Natural killer cell (primary cell): Measurements from ENCODE around the gene PGGHG. TPM values are rescaled to one million over a fixed set of nuclear protein-coding genes. Genes with fewer than 3 reads are reported as not detected.

Experiments used
- ATAC-seq, 3 donors: fragments of 150-1000 bp in 2 of 3; fragments of 200-7000 bp in 1 of 3; cut with Tn5 transposase; 1 replicate in 1 of 3; 2 replicates in 2 of 3; pipeline ENCODE4 v1.10.0; 2021; ENCODE audit warnings: mild to moderate bottlenecking in 2 of 3, moderate library complexity in 2 of 3
- DNase-seq, 2 donors: peaks; one replicate each; pipeline versions ENCODE4 v3.0.0 to v3.0.0-alpha.2; 2013 to 2021; ENCODE audit warnings: mixed read lengths in 1 of 2
- H3K27ac ChIP-seq: one replicate; pipeline ENCODE4 v1.5.1; 2013; ENCODE audit warnings: mild to moderate bottlenecking, low read length
- H3K27me3 ChIP-seq: one replicate; pipeline ENCODE4 v1.6.1; 2013; ENCODE audit warnings: low read length; ENCODE audit not compliant: control insufficient read depth, insufficient read depth
- H3K36me3 ChIP-seq: one replicate; pipeline ENCODE4 v1.6.1; 2013; ENCODE audit warnings: low read length; ENCODE audit not compliant: control insufficient read depth, insufficient read depth
- H3K4me1 ChIP-seq: one replicate; pipeline ENCODE4 v1.6.1; 2013; ENCODE audit warnings: low read length; ENCODE audit not compliant: control insufficient read depth, insufficient read depth
- H3K4me3 ChIP-seq: one replicate; pipeline ENCODE4 v1.5.1; 2013; ENCODE audit warnings: low read length
- H3K9me3 ChIP-seq: one replicate; pipeline ENCODE4 v1.6.1; 2013; ENCODE audit warnings: low read length; ENCODE audit not compliant: control insufficient read depth, insufficient read depth
- H3K27ac Mint-ChIP-seq, 2 donors: one replicate each; pipeline ENCODE4 v1.8.0; 2022; ENCODE audit warnings: mild to moderate bottlenecking in 2 of 2, mixed read lengths in 2 of 2, moderate library complexity in 1 of 2
- H3K27me3 Mint-ChIP-seq, 2 donors: one replicate each; pipeline ENCODE4 v1.8.0; 2022; ENCODE audit warnings: low read depth in 2 of 2, mixed read lengths in 2 of 2
- H3K36me3 Mint-ChIP-seq: one replicate; pipeline ENCODE4 v1.8.0; 2022; ENCODE audit warnings: mixed read lengths
- H3K4me1 Mint-ChIP-seq, 2 donors: one replicate each; pipeline ENCODE4 v1.8.0; 2022; ENCODE audit warnings: mixed read lengths in 2 of 2
- H3K4me3 Mint-ChIP-seq: one replicate; pipeline ENCODE4 v1.8.0; 2022; ENCODE audit warnings: mild to moderate bottlenecking, moderate library complexity, mixed read lengths
- H3K9me3 Mint-ChIP-seq, 2 donors: one replicate each; pipeline ENCODE4 v1.8.0; 2022; ENCODE audit warnings: mixed read lengths in 2 of 2
- CTCF ChIP-seq: fragments of 200-600 bp; IDR thresholded peaks from one replicate; pipeline ENCODE4 v1.8.0; 2022; ENCODE audit warnings: antibody characterized with exemption
- WGBS: methylation state at CpG from one replicate; pipeline ENCODE4 v1.1.7; 2013; ENCODE audit warnings: missing lambda C conversion rate; ENCODE audit not compliant: insufficient coverage; 5-methylcytosine and 5-hydroxymethylcytosine counted together
- intact Hi-C: fragments of 100-400 bp; cut with micrococcal nuclease; formaldehyde crosslinking; loops from one replicate; pipeline ENCODE4 v1.14.2; 2022
- total RNA-seq, 4 donors: library from RNA; stranded (reverse); fragments of 120-200 nt in 1 of 4; gene quantifications; one replicate each; pipeline versions ENCODE4 v1.2.3 to v1.2.4, GENCODE V29; 2013 to 2022

PGGHG gene
- total RNA-seq, 3 donors from 2014 or later (not counting 1 experiment from before 2014, with no cell fraction given): 130 to 237 (median 153) TPM

- Mint-ChIP-seq H3K4me1 (peaks cover 15 to 20% of the 10 kb centered on the region in 2 donors), H3K27me3 (no peaks in the 10 kb centered on the region), H3K4me3 (no peak overlapping the region), H3K27ac (no peak overlapping the region), H3K9me3 (no peaks in the 10 kb centered on the region), H3K36me3 (peaks cover 32% of the 10 kb centered on the region)
- no peak for ATAC-seq
- Histone ChIP-seq H3K4me1 (no peaks in the 10 kb centered on the region), H3K4me3 (no peak overlapping the region), H3K9me3 (no peaks in the 10 kb centered on the region), H3K36me3 (peaks cover 72% of the 10 kb centered on the region), H3K27ac (no peak overlapping the region), H3K27me3 (no peaks in the 10 kb centered on the region)
- no peak for TF ChIP-seq CTCF
- 86% methylated on average over 2 of the region's 2 CpGs for WGBS
- intact Hi-C loops: no loop called here
- DNase-seq: no peak
These were observed 44.5 kb upstream of the PGGHG start for GRCh38 chr11:244376-244775.

GRCh38 chr11:249062-249461 is 39.9 kb upstream of the PGGHG start:
- Mint-ChIP-seq H3K4me1 (peaks cover 0 to 13% of the 10 kb centered on the region in 2 donors), H3K27me3 (no peaks in the 10 kb centered on the region), H3K4me3 (no peak overlapping the region), H3K36me3 (peaks cover 33% of the 10 kb centered on the region), H3K9me3 (no peaks in the 10 kb centered on the region), H3K27ac (no peak overlapping the region)
- DNase-seq (no peak), ATAC-seq (no peak)
- intact Hi-C loops: no loop called here
- Histone ChIP-seq H3K9me3 (no peaks in the 10 kb centered on the region), H3K36me3 (peaks cover 79% of the 10 kb centered on the region), H3K27ac (no peak overlapping the region), H3K4me1 (peaks cover 5% of the 10 kb centered on the region), H3K27me3 (no peaks in the 10 kb centered on the region), H3K4me3 (no peak overlapping the region)
- no peak for TF ChIP-seq CTCF
- 80% methylated on average over 8 of the region's 8 CpGs for WGBS

GRCh38 chr11:250274-250673 is 38.7 kb upstream of the PGGHG start:
- Histone ChIP-seq H3K4me1 (peaks cover 5% of the 10 kb centered on the region), H3K9me3 (no peaks in the 10 kb centered on the region), H3K27me3 (no peaks in the 10 kb centered on the region), H3K4me3 (no peak overlapping the region), H3K27ac (no peak overlapping the region), H3K36me3 (peaks cover 68% of the 10 kb centered on the region)
- WGBS: 96% methylated on average over 5 of the region's 5 CpGs
- intact Hi-C loops: loop anchor here (2.0 to 5.0 kb wide), 3 partner anchors 57 to 197 kb away; partner anchors contain the start of gene IFITM2
- Mint-ChIP-seq H3K27ac (no peak overlapping the region), H3K27me3 (no peaks in the 10 kb centered on the region), H3K4me1 (peaks cover 0 to 13% of the 10 kb centered on the region in 2 donors), H3K4me3 (no peak overlapping the region), H3K36me3 (peaks cover 33% of the 10 kb centered on the region), H3K9me3 (no peaks in the 10 kb centered on the region)
- no peak for ATAC-seq
- TF ChIP-seq CTCF: no peak
- peak in 1 of 2 donors; percentile 19 for DNase-seq

GRCh38 chr11:250740-251299 is 38.1 kb upstream of the PGGHG start:
- Histone ChIP-seq H3K27me3 (no peaks in the 10 kb centered on the region), H3K27ac (no peak overlapping the region), H3K36me3 (peaks cover 64% of the 10 kb centered on the region), H3K9me3 (no peaks in the 10 kb centered on the region), H3K4me1 (peaks cover 5% of the 10 kb centered on the region), H3K4me3 (no peak overlapping the region)
- DNase-seq (peak; percentile 73 to 90), ATAC-seq (peak; percentile 93 to 100 (median 97))
- Mint-ChIP-seq H3K4me1 (peaks cover 0 to 13% of the 10 kb centered on the region in 2 donors), H3K27me3 (no peaks in the 10 kb centered on the region), H3K36me3 (peaks cover 33% of the 10 kb centered on the region), H3K9me3 (no peaks in the 10 kb centered on the region), H3K27ac (peak overlapping the region in 1 of 2 donors; percentile 40), H3K4me3 (no peak overlapping the region)
- TF ChIP-seq CTCF: peak; percentile 67
- intact Hi-C loops: loop anchor here (2.0 to 5.0 kb wide), 3 partner anchors 56 to 196 kb away; partner anchors contain the start of gene IFITM2
- 58% methylated on average over 10 of the region's 10 CpGs for WGBS
